Retinal pigment epithelial cell (primary cell): Measurements from ENCODE around the gene P2RY14.

Source experiments
- DNase-seq: peaks from one replicate; pipeline ENCODE4 v3.0.0-alpha.2; 2010; ENCODE audit warnings: low read depth
- H3K4me3 ChIP-seq: 2 replicates; pipeline ENCODE4 v1.5.1; 2011; ENCODE audit warnings: mild to moderate bottlenecking, low read length, control low read depth, moderate library complexity
- CTCF ChIP-seq: conservative IDR thresholded peaks from 2 replicates; pipeline ENCODE4 v1.5.1; 2011; ENCODE audit warnings: low read depth, low read length, control low read depth, inconsistent platforms

The P2RY14 gene

GRCh38 chr3:151227807-151228665 lies 50.3 kb downstream of the P2RY14 start:
- no peak for DNase-seq
- TF ChIP-seq CTCF: peak; percentile 96
- no peak overlapping the region for H3K4me3 ChIP-seq

- no peak for TF ChIP-seq CTCF
- no peak overlapping the region for H3K4me3 ChIP-seq
- no peak for DNase-seq
These were observed 51.0 kb downstream of the P2RY14 start for GRCh38 chr3:151227266-151227806.

GRCh38 chr3:151226825-151227224 lies 51.5 kb downstream of the P2RY14 start:
- TF ChIP-seq CTCF: no peak
- no peak for DNase-seq
- no peak overlapping the region for H3K4me3 ChIP-seq

GRCh38 chr3:151226088-151226563 lies 52.2 kb downstream of the P2RY14 start:
- TF ChIP-seq CTCF: no peak
- peak; percentile 42 for DNase-seq

GRCh38 chr3:151225040-151225975 lies 53.0 kb downstream of the P2RY14 start:
- DNase-seq: no peak
- H3K4me3 ChIP-seq: no peak overlapping the region
- TF ChIP-seq CTCF: no peak

More at GRCh38 chr3:151226088-151226563, 52.2 kb downstream of the P2RY14 start:
- H3K4me3 ChIP-seq: no peak overlapping the region

GRCh38 chr3:151224268-151224866 lies 54.0 kb downstream of the P2RY14 start:
- DNase-seq: no peak
- TF ChIP-seq CTCF: no peak
- no peak overlapping the region for H3K4me3 ChIP-seq
